Suprapubic skin (tissue), 4 donors: ENCODE results near the gene IL17C. TPM values are rescaled to one million over a fixed set of nuclear protein-coding genes. Genes with fewer than 3 reads are reported as not detected.

ENCODE experiments used
- DNase-seq, 2 donors: peaks; one replicate each; pipeline ENCODE4 v3.0.0-alpha.2; 2019; ENCODE audit warnings: low spot score in 2 of 2
- H3K27ac ChIP-seq: fragments of 200-600 bp; sonication (generic); one replicate; pipeline ENCODE4 v1.5.1; 2019
- H3K27me3 ChIP-seq: fragments of 200-600 bp; sonication (generic); one replicate; pipeline ENCODE4 v1.5.1; 2019
- H3K36me3 ChIP-seq: fragments of 200-600 bp; sonication (generic); one replicate; pipeline ENCODE4 v1.5.1; 2019
- H3K4me1 ChIP-seq: fragments of 200-600 bp; sonication (generic); one replicate; pipeline ENCODE4 v1.5.1; 2019
- H3K4me3 ChIP-seq: fragments of 200-600 bp; sonication (generic); one replicate; pipeline ENCODE4 v1.5.1; 2019; ENCODE audit warnings: mild to moderate bottlenecking
- H3K9me3 ChIP-seq: fragments of 200-600 bp; sonication (generic); one replicate; pipeline ENCODE4 v1.5.1; 2019
- CTCF ChIP-seq, 2 donors: fragments of 200-600 bp in 1 of 2; fragments of 450-650 bp in 1 of 2; sonication (generic) in 1 of 2; IDR thresholded peaks; one replicate each; pipeline ENCODE4 v1.5.1; 2016 to 2019; ENCODE audit warnings: antibody characterized with exemption in 2 of 2, mild to moderate bottlenecking in 1 of 2, moderate library complexity in 1 of 2
- EP300 ChIP-seq: sonication (generic); formaldehyde crosslinking; IDR thresholded peaks from one replicate; pipeline ENCODE4 v1.6.1; 2017; ENCODE audit warnings: antibody characterized with exemption
- POLR2A ChIP-seq, 2 donors: fragments of 450-650 bp; IDR thresholded peaks; one replicate each; pipeline ENCODE4 v1.6.1; 2017; ENCODE audit warnings: antibody characterized with exemption in 2 of 2, mild to moderate bottlenecking in 2 of 2, moderate library complexity in 2 of 2
- POLR2AphosphoS5 ChIP-seq, 3 donors: sonication (generic); formaldehyde crosslinking; IDR thresholded peaks; one replicate each; pipeline ENCODE4 v1.6.1; 2017; ENCODE audit warnings: antibody characterized with exemption in 3 of 3
- WGBS: methylation state at CpG from one replicate; pipeline ENCODE4 v1.1.5; 2018; 5-methylcytosine and 5-hydroxymethylcytosine counted together
- total RNA-seq, 4 donors: library from RNA; depleted of rRNA; stranded (reverse); fragments of >200 nt; gene quantifications; one replicate each; pipeline ENCODE4 v1.1.0, GENCODE V29; 2016

The IL17C gene
- total RNA-seq, 4 donors from 2014 or later, result not detected

- no peak for TF ChIP-seq POLR2AphosphoS5 (IDR thresholded peaks at IDR 0.05)
- TF ChIP-seq EP300, result no peak
- TF ChIP-seq POLR2A (IDR thresholded peaks at IDR 0.05), result no peak
- TF ChIP-seq CTCF (IDR thresholded peaks at IDR 0.05), result no peak
- DNase-seq, result no peak
- Histone ChIP-seq H3K9me3 (no peaks in the 10 kb centered on the region), H3K36me3 (no peaks in the 10 kb centered on the region), H3K27ac (no peak overlapping the region), H3K4me3 (no peak overlapping the region), H3K27me3 (peaks cover 3% of the 10 kb centered on the region), H3K4me1 (no peaks in the 10 kb centered on the region)
- WGBS, result 94% methylated on average over 12 of the region's 23 CpGs
These were observed 33.4 kb downstream of the IL17C start for GRCh38 chr16:88671806-88672205.

- H3K4me3 ChIP-seq, result no peak overlapping the region
- no peaks in the 10 kb centered on the region for H3K4me1 ChIP-seq
- no peak overlapping the region for H3K27ac ChIP-seq
- WGBS, result 58% methylated on average over 11 of the region's 11 CpGs
- no peaks in the 10 kb centered on the region for H3K9me3 ChIP-seq
- no peaks in the 10 kb centered on the region for H3K36me3 ChIP-seq
- TF ChIP-seq POLR2A (IDR thresholded peaks at IDR 0.05), result no peak
- no peak for TF ChIP-seq CTCF (IDR thresholded peaks at IDR 0.05)
- no peak for TF ChIP-seq POLR2AphosphoS5 (IDR thresholded peaks at IDR 0.05)
- no peak for TF ChIP-seq EP300
- peaks cover 8% of the 10 kb centered on the region for H3K27me3 ChIP-seq
- DNase-seq, result no peak
These were observed 34.4 kb downstream of the IL17C start for GRCh38 chr16:88672776-88673175.

- H3K9me3 ChIP-seq, result no peaks in the 10 kb centered on the region
- no peak overlapping the region for H3K27ac ChIP-seq
- 97% methylated on average over 18 of the region's 19 CpGs for WGBS
- H3K36me3 ChIP-seq, result no peaks in the 10 kb centered on the region
- no peak for DNase-seq
- no peak overlapping the region for H3K4me3 ChIP-seq
- peaks cover 18% of the 10 kb centered on the region for H3K27me3 ChIP-seq
- H3K4me1 ChIP-seq, result no peaks in the 10 kb centered on the region
- no peak for TF ChIP-seq POLR2A (IDR thresholded peaks at IDR 0.05)
- TF ChIP-seq CTCF (IDR thresholded peaks at IDR 0.05), result no peak
- no peak for TF ChIP-seq EP300
- no peak for TF ChIP-seq POLR2AphosphoS5 (IDR thresholded peaks at IDR 0.05)
These were observed 35.5 kb downstream of the IL17C start for GRCh38 chr16:88673716-88674379.

- peaks cover 34% of the 10 kb centered on the region for H3K27me3 ChIP-seq
- no peak overlapping the region for H3K4me3 ChIP-seq
- no peak for TF ChIP-seq POLR2AphosphoS5 (IDR thresholded peaks at IDR 0.05)
- no peak for TF ChIP-seq POLR2A (IDR thresholded peaks at IDR 0.05)
- no peak for TF ChIP-seq CTCF (IDR thresholded peaks at IDR 0.05)
- no peak for TF ChIP-seq EP300
- no peaks in the 10 kb centered on the region for H3K9me3 ChIP-seq
- WGBS, result 78% methylated on average over 13 of the region's 22 CpGs
- H3K36me3 ChIP-seq, result no peaks in the 10 kb centered on the region
- DNase-seq, result no peak
- no peak overlapping the region for H3K27ac ChIP-seq
- peaks cover 5% of the 10 kb centered on the region for H3K4me1 ChIP-seq
These were observed 38.3 kb downstream of the IL17C start for GRCh38 chr16:88676502-88677242.

GRCh38 chr16:88677721-88678120 is 39.3 kb downstream of the IL17C start:
- peaks cover 40% of the 10 kb centered on the region for H3K27me3 ChIP-seq
- no peak overlapping the region for H3K27ac ChIP-seq
- no peak overlapping the region for H3K4me3 ChIP-seq
- DNase-seq, result no peak
- H3K9me3 ChIP-seq, result no peaks in the 10 kb centered on the region
- 61% methylated on average over 9 of the region's 13 CpGs for WGBS
- H3K36me3 ChIP-seq, result no peaks in the 10 kb centered on the region
- TF ChIP-seq CTCF (IDR thresholded peaks at IDR 0.05) (no peak), POLR2A (IDR thresholded peaks at IDR 0.05) (no peak), POLR2AphosphoS5 (IDR thresholded peaks at IDR 0.05) (no peak), EP300 (no peak)
- H3K4me1 ChIP-seq, result peaks cover 10% of the 10 kb centered on the region
